ENCODE data around the gene CHCHD4.
"Not testable (repeated sequence)": the region's sequence is repeated elsewhere in the genome, so short reads cannot be mapped to it uniquely, and the experiment has no call there.

The CHCHD4 gene

DNA sequence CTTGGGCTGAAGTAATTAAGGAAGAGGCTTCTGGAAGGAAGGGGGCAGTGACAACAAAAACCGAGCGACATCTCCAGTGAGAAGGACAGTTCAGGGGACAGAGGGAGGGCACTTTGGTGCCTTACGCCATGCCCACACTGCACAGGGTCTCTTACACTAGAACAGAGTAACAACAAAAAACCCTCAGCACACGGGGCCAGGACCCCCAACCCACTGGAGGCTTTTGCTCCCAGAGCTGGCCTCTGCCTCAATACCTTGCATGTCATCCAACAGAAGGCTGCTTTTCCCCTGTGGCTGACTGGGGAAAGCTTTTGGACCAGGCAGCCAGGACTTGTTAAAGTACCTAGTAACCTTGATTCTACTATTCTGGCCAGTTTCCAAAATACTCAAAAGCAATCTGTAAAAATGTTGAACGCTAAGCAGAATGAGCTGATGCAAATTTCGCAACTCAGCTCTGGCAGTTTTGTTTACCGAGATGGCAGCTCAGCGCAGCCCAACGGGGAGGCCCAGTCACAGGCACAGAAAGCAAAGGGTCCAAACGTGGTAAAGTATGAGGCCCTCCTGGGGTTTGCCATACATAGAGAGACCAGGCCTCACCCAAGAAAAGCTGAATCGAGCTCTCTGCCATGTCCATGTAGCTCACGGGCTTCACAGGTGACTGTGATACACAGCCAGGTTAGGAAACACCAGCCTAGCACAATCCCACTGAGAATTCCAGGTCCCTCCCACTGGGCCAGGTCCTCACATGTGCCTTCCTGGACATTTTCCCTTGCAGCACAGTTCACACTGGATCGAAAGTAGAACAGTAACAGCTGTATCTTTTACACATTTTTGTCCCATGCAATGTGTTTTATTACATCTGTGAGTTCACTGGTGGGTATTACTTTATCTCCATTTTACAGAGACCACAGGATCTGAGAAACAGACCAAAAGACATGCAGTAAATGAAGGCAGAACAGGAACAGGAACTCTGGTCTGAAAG, 6.0 kb downstream of the CHCHD4 start:
- DNase-seq = no peak

DNA sequence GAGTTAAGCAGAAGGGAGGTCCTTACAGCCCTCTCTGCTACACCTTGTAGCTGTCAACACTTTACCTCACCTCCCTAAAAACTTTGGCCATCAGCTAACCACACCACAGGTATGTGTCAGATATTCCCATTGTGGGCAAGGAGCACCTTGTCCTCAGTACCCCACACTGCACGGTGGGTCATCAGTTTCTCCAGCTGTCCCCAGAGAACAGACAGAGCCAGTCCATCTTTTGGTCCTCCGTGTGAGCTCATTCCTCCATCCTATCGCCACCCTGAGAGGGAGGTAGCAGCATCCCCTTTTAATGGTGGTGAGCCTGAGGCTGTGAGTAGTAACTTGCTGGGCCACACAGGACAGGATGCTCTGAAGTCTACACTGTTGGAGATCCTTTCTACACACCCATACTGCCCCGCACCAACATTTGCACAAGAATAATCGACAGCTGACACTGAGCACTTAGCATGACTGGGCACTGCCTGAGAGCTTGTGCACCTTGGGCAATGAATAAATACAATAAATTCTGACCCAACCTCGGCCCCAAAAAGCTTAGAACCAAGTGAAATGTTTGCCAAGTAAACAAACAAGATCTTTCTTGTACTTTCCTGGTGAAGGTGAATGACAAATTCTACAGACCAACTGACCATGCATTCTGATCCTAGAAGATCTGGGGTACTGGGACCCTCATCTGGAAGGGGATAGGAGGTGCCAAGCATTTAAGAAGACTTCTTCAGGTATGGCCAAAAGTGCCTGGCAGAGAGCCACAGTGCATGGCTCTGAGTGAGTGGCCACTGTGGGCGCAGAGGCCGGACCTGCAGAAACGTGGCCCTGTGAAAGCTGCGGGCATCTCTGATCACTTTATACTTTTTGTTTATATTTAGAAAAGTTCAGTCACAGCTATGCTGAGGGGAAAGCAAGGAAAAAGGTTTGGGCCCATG, 6.9 kb downstream of the CHCHD4 start:
- no peak for DNase-seq

DNA sequence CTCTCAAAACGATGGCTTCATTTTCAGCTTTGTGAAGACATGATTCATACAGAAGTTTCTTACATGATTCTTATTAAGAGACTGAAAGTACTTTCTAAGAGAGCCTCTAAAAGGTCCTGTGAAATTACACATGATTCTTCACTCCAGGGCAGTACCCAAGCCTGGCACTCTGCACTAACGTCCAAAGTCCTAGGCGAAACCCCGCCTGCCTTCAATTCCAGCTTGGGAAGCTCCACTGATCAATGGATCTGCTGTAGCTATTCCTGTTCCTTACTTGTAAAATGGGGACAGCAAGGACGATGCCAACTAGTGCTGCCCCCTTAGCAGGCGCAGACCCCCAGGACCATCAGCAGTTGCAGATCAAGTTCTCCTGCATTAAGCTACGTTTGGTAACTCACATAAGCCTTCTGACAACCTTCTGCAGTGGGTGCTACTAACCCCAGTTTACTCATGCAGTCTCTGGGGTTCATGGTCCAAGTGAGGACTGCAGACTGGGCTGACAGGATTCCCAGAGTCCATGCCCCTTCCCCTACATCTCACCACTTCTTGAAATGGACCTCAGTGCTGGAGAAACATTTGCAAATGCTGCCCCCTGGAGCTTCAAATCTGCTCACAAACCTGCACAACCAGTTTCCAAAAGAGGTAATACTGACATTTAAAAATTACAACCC, 10.6 kb downstream of the CHCHD4 start:
- DNase-seq = no peak

DNA sequence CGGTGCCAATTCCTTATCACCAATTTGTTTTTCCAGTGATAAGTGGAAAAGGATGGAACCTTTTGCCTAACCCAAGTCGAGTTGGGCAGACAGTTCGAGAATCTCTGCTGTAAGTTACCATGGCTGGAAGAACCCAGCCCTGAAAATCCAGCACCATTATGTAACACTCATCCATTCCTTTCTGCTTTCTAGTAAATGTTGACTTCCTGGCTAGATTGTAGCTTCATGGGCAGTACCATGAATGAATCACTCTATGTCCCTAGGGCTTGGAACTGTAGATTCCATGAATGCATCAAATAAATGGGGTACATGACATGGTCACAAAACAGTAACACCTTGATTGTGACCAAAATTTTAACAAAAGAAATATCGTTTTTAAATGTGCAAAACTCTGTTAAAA, 14.0 kb downstream of the CHCHD4 start:
- no peak for DNase-seq

DNA sequence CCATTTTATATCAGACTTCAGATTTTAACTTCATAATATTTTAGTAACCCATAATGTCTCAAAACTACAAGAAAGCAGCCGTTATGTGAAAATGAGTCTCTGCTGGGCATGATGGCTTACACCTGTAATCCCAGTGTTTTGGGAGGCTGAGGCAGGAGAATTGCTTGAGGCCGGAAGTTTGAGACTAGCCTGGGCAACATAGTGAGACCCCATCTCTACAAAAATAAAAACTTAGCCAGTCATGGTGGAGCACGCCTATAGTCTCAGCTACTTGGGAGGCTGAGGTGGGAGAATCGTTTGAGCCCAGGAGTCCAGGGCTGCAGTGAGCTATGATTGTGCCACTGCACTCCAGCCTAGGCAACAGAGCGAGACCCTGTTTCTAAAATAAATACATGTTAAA, 14.8 kb downstream of the CHCHD4 start:
- not testable (repeated sequence) for DNase-seq

DNA sequence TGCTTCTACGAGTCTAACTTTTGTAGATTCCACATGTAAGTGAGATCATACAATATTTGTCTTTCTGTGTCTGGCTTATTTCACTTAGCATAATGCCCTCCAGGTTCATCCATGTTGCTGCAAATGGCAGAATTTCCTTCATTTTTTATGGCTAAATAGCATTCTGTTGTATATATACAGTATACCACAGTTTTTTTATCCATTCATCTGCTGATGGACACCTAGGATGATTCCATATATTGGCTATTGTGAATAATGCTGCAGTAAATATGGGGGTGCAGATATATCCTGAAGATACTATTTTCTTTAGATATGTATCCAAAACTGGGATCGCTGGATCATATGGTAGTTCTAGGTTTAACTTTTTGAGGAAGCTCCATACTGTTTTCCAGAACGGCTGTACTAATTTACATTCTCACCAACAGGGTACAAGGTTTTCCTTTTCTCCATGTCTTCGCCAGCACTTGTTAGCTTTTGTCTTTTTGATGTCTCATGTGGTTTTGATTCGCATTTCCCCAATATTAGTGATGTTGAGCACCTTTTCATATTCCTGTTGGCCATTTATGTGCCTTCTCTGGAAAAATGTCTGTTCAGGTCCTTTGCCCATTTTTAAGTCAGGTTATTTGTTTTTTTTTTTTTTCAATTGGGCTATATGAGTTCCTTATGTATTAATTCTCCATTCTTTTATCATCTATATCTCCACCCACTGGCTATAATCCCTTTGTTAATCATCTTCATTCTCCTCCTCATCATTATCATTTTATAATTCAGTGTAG, 26.9 kb downstream of the CHCHD4 start:
- DNase-seq = no peak

DNA sequence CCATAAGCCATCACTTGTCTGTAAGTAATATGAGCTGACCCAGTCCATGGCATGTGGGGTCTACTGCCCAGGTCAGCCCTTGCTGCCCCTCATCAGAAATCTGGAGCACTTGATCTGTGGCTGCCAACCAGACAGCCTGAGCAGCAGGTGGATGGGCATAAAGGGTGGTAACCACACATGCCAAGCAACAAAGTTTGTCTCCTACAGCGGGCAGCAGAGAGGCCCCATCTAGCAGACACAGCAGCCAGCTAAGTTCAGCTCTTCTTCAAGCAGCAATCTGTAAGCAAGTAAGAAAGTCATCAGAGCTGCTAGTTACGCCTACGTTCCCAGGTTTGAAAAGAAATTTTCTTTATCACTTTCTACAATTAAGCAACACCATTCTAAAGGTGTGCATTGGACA, 27.9 kb downstream of the CHCHD4 start:
- no peak for DNase-seq

DNA sequence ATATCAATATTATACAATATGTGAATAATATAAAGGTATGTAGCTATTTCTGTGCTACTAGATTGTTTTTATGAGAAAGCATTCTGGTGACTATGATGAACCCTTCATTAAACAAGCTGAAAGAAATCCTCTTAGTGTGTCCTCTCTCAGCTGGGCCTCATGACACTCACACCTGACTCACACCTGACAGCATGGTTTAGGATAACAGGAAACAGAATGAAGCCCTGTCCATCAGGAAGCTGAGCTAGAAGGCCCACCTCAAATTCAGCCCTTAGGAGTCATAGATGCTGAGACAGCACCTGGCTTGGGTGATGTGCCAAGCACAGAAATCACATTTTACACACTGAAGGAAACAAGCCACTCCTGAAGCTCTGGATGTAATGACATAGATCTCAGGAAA, 30.8 kb downstream of the CHCHD4 start:
- DNase-seq = no peak

DNA sequence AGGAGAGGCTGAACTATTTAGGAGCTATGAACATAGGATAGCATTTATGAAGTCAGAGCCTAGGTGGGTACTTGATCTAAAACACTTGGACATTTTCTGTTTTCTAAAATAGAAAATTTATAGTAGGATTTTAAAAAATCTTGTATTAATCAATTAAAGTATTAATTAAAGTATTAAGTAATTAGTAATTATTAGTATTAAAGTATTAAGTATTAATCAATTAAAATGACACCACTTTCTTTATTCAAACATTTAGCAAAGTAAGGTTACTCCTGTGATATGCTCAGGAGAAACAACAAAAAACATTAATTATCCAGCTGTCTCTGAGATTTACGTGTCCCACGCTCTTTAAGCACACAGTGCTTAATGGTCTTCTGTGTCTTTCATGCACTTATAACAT, 32.2 kb downstream of the CHCHD4 start:
- DNase-seq = no peak

DNA sequence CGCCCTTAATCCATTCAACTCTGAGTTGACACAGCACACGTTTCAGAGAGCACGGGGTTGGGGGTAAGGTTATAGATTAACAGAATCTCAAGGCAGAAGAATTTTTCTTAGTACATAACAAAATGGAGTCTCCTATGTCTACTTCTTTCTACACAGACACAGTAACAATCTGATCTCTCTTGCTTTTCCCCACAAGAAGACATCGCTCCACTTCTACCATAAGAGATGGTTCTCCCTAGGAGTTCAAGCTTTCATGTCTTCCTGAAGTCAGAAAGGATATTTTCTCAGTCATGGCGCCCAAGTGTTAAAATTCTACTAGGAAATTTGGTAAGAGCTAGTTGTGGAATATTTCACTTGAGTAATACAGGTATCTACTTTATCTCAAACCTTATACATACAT, 32.7 kb downstream of the CHCHD4 start:
- DNase-seq = not testable (repeated sequence)

DNA sequence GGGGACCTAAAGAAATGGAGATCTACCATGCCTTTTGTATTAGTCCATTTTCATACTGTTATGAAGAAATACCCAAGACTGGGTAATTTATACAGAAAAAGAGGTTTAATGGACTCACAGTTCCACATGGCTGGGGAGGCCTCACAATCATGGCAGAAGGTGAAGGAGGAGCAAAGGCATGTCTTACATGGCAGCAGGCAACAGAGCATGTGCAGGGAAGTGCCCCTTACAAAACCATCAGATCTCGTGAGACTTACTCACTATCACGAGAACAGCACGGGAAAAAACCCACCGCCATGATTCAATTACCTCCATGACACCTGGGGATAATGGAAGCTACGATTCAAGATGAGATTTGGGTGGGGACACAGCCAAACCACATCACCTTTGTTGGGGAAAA, 37.2 kb downstream of the CHCHD4 start:
- not testable (repeated sequence) for DNase-seq

DNA sequence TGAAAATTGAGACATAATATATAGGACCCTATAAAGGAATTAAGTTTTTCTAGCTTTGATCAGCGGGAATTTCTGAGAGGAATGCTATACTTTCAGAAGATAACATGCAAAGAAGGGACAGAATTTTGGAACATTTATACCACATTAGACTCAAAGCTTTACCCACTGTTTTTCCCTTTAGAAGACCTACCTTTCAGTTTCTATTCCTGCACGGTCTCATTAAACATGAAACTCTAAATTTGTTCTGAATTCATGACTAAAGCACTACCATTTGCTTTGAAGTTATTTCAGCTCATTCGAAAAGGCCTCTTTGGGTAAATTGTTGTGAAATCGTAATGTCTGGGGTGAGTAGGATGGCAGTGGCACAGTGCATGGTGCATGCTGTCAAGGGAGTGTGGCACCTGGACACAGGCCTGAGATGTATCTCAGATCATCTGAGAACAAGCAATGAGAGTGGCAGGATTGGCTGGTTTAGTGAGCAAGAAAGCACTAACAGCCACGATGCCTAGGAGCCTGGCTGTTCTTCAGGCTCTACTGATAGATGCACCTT, 42.5 kb downstream of the CHCHD4 start:
- DNase-seq = no peak

DNA sequence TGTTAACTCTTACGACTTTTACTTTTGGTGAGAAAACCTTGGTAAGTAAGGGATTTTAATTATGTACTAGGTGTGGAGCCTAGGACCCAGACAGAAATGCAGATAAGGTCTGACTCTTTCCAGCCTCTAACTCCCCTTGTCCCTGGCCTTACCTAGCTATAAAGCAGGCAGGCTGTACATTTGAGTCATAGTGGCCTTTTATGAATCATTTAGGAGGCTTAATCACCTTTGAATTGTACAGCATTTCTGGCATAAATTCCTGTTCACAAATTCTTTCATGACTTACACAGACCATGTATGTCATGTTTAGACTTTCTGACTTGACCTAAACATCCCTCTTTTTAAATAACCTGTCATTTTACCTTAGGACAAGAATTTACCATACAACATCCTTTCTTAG, 47.4 kb downstream of the CHCHD4 start:
- DNase-seq = no peak

DNA sequence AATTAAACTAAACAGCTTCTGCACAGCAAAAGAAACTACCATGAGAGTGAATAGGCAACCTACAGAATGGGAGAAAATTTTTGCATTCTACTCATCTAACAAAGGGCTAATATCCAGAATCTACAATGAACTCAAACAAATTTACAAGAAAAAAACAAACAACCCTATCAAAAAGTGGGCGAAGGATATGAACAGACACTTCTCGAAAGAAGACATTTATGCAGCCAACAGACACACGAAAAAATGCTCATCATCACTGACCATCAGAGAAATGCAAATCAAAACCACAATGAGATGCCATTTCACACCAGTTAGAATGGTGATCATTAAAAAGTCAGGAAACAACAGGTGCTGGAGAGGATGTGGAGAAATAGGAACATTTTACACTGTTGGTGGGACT, 49.4 kb downstream of the CHCHD4 start:
- not testable (repeated sequence) for DNase-seq

DNA sequence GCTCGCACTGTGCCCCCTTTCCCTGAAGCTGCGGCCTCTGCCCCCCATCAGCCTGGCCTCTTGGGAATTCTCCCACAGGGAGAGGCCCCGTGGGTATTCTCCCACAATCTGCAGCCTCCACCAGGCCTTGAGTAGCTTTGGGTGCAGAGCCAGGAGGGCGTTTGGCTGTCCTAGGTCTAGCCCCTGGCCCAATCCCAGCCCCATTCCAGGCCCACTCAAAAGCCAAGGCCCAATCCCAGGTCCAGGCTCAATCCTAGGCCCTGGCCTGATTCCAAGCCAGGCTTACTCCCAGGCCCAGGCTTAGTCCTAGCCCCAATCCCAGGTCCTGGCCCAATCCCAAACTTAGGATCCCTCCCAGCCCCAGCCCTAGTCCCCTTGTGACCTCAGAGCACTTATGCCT, 59.8 kb downstream of the CHCHD4 start:
- no peak for DNase-seq

DNA sequence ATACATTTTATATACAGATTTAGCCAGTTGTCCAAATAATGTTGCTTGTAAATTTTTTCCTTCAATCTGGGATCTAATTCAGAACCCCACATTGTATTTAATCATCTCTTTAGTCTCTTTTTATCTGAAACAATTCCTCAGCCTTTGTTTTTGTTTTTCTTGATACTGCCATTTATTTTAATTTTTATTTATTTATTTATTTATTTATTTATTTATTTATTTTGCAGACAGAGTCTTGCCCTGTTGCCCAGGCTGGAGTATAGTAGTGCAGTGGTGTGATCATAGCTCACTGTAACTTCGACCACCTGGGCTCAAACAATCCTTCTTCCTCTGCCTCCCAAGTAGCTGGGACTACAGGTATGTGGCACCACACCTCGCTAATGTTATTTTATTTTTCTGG, 61.5 kb downstream of the CHCHD4 start:
- DNase-seq = no peak
